NCI-H2081 treated with DMSO at 0.1 percent for 48 hours (cell line): ENCODE results near the gene CDH7.

Source experiments
- DNase-seq: peaks from one replicate; lab custom pipeline; 2025; lab: John Stamatoyannopoulos, UW

Gene CDH7, protein sequence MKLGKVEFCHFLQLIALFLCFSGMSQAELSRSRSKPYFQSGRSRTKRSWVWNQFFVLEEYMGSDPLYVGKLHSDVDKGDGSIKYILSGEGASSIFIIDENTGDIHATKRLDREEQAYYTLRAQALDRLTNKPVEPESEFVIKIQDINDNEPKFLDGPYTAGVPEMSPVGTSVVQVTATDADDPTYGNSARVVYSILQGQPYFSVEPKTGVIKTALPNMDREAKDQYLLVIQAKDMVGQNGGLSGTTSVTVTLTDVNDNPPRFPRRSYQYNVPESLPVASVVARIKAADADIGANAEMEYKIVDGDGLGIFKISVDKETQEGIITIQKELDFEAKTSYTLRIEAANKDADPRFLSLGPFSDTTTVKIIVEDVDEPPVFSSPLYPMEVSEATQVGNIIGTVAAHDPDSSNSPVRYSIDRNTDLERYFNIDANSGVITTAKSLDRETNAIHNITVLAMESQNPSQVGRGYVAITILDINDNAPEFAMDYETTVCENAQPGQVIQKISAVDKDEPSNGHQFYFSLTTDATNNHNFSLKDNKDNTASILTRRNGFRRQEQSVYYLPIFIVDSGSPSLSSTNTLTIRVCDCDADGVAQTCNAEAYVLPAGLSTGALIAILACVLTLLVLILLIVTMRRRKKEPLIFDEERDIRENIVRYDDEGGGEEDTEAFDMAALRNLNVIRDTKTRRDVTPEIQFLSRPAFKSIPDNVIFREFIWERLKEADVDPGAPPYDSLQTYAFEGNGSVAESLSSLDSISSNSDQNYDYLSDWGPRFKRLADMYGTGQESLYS

DNA sequence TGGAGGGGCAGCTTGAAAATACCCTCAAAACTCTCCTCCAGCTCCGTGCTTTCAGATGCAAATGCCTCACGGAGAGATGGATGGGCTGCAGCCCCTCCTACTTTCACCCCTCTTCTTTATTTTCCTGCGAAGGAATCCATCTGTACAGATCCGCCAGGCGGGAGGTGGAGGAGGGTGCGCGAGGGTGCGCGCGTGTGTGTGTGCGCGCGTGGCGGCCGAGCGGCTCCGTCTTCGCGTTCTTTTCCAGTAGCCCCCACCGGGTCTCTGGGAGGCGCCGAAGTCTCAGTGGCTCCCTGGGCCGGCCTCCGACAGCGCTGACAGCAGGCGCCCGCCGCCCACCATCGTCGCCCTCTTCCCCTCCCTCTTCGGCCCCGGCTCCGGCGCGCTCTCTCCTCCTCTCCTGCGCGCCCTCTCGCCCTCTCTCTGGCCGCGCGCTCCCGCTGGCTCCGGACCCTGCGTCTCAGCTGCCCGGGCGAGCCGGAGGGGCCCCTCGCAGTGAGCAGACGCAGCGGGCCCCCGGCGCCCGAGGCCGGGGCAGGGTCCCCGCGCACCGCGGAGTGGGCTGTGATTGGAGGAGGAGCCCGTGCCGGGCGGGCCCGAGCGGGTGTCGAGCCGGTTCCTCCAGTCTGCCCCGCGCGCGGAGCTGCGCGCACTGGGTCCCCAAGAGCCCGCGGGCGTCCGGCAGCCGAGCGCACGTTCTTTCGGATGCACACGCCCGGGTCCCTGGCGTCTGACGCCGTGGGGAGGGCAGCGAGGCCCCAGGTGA lies at the start of gene CDH7:
Gene CDH7, plus strand, starts transcription at position 624 of the 766 bp plus-strand sequence. CDS start 11,831 bp downstream, outside the sequence.
- no peak for DNase-seq

DNA sequence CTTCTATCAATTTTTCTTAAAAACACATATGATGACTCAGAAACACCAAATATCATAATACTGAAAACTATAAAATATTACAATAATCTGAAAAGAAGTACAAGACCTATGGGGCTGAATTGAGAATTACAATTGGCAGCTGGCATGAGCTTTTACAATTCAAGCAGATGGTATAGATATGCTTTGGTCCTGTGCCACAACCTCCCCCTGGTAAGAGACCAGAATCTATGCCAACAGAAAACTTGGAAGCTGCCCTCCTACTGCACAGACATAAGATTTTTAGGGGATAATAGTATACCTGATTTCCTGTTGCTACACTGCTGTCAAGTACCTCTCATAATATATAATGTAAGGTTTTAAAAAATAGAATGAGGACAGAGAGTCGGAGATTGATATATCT lies 46.8 kb upstream of the CDH7 start:
- peak; percentile 31 for DNase-seq

DNA sequence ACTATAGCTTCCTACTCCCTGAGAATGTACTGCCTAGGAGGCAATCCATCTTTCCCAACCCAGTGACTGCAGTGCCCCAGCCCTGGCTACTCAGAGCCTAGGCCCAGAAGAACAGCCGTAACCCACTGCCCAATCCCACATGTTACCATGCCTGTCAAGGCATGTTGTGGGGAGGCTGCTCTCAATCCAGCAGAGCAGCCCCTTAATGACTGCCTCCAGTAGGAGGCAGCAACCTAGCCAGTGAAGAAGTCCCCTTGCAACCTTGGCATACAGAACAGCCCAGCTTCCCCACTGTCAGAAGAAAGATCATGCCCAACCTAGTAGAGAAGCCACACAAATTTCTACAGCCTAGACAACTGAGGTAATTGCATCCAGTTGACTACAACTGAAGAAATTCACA lies 44.2 kb upstream of the CDH7 start:
- DNase-seq = no peak

DNA sequence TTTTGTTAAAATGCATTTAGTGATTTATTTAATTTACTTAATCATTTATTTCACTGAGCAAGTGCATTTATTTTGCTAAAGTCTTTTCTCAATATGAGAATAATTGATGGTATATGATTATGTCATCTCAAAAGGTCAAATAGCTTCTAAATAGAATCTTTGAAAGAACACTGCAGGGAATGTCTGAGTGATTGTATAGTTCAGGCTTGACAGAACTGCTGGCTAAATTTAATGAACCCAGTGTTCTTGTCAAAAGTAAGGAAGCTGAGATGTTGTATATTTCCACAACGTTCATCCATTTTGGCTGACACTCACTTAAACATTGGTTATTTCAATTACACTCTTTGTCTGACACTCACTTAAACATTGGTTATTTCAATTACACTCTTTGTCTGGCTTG lies 39.3 kb upstream of the CDH7 start:
- DNase-seq = no peak

DNA sequence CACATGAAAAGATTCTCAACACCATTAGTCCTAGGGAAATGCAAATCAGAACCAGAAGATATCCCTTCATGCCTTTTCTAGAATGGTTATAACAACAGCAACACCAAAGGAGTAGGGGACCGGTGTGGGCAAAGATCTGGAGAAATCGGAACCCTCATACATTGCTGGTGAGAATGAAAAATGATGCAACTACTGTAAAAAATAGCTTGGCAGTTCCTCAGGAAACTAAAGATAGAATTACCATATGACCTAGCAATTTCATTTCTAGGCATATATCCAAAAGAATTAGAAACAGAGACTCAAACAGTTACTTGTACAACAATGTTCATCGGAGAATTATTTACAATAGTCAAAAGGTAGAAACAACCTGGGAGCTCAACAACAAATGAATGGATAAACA lies 29.2 kb upstream of the CDH7 start:
- no peak for DNase-seq

DNA sequence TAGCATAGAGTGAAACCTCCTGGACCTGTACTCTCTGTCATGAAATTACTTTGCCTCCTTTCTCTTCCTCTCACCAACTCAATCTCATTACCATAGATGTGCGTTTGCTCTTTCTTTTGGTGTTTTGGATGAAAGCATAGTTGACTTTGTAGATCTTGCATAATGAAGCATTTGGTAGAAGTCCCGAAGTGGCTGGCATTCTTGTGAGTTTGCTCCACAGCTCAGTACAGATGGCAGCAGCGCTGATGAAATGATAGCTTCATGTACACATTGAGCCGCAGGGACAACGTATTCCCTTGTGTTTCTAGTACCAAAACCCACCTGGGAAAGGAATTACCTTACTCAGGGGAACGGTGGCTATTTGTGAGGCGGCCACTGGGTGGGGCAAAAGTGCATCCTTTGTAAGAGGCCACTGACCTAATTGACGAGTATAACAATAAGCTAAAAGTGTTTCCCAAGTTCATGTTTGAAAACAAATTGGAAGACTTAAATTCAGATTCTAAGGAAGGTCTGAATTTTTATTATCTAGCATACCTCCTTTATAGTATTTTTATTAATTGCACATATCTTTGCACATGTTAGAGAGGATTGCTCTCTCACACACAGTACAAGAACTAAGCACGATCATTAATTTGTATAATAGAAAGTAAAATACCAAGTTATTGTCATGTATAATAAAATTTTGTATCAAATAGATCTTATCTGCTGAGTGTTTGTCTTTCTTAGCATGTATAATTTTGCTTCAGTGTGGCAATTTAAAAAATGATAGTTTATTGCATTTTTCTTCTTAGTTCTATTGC lies 25.4 kb upstream of the CDH7 start:
- peak; percentile 48 for DNase-seq

DNA sequence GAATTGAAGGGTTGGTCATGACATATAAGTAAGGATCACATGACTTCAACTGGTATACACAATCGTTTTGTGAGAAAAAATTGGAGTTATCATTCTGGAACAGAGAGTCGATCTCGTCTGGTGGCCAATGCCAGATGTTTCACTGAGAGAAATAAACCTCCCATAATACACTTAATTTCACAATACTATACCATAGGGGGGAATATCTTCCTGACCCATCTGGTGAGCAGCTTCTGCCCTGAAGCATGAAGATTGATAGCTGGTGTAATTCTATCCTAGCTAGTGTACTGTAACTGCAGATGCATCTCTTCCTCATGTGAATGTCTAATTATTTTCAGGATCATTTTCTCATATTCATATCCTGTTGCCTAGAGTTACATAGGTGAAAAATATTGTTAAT lies 15.7 kb upstream of the CDH7 start:
- DNase-seq = no peak

DNA sequence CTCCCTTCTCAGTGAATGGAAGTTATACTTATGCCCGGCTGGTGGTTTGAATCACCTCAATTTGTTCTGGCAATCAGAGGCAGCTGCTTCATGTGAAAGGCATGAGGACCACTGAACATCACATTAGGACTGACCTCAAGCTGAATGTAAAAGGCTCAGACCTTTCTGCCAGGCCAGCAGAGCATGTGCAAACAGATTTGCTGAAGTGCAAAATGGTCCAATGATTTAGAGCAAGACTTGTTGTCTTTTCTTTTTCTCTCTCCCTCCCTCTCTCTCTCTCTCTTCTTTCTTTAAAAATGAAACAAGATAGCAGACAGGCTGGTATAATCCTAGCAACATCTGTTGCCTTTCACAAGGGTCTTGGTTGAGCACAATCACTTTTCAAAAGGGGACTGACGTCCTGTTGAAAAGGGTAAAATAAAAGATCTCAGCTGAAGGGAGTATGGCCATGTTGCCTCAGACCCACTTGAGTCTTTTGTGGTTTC lies 13.3 kb upstream of the CDH7 start:
- DNase-seq = peak; percentile 25

DNA sequence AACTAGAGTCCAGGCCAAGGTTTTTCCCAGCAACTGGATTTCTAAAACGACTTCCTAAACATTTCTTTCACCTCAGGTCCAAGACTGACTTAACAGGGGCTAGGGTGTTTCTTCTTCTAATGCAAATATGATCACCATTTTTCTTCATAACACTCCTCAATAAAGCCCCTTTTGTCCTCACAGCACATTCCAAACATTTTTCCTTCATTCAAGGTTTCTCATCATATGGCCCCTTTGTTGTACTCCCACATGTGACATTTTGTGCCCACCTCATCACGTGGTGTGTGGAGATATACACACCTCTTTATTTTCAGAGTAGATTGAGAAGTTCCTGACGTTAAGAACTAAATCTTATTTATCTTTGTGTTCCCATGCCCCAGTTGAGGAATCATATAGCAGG lies 3.9 kb upstream of the CDH7 start:
- DNase-seq = no peak

DNA sequence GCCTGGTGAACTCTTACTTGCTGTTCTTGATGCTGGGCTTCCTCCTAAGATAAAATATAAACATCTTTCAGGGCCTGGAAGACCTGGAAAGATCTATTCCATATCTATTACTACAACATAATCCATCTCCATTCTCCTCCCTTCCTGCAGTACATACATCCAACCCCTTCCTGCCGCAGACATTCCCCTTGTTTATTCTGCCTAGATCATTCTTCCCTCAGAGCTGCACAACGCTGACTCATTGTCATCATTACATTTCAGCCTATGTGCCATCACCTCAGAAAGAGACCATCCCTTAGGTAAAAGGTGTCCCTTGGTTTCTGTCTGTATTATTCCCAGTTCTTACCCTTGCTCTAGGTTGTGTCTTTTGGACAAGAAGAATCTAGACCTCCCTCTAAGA lies 2.5 kb upstream of the CDH7 start:
- no peak for DNase-seq

DNA sequence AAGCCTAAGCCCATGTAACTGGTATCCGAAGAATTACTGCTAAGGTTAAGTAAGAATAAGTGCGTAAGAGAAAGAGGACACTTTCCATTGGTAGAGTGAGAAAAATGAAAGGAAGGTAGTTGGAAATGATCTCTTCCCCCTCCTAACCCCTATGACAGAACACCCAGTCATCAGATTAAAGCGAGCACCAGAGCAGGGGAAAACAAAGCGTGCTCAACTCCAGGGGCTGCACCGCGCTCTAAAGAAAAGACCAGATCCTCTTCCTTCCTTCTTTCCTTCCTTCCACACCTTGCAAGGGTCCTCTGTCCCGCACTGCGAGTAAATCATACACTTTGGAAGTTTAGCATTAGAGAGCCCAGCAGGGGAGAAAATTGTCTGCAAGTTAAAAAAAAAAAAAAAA lies 971 bp upstream of the CDH7 start:
- DNase-seq = no peak

DNA sequence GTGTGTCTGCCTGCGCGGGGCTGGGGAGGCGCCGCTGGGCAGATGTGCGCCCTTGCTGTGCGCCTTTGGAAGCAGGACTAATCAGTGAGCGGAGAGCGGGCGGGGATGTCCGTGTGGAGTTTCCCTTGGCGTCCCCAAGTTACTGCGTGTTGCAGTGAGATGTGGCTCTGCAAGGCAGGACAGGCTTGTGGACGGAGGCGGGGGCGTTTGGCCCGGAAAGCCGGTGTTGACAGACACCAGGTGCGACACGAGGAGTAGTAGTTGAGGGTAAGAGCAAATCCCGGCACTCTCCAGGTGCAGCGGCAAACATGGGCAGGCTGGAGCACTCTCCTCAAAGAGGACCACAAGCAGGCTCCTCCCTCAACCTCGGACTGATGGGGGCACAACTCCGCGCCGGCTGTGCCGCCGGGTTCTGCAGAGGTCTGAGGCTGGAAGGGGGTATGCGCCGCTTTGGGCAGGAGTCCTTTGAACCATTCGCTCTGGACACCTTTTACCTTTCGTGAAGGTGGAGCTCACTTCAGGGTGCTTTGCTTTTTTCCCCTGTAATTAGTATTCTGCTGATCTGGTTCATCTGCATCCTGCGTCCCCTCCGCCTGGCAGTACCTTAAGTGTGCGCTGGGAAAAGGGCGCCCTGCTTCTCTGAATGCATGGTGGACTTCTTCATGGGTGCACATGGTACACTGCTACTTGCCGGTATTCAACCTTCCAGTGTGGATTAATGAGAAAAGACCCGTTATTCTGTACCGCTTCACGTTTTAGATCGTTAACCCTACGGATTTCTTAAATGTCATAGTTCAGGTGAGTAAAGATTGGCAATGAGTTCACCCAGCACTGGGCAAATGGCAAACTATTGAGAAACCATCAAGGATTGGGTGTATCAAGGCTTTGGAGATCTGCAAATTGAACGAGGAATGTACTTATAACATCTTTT lies 608 bp downstream of the CDH7 start:
- peak; percentile 64 for DNase-seq

DNA sequence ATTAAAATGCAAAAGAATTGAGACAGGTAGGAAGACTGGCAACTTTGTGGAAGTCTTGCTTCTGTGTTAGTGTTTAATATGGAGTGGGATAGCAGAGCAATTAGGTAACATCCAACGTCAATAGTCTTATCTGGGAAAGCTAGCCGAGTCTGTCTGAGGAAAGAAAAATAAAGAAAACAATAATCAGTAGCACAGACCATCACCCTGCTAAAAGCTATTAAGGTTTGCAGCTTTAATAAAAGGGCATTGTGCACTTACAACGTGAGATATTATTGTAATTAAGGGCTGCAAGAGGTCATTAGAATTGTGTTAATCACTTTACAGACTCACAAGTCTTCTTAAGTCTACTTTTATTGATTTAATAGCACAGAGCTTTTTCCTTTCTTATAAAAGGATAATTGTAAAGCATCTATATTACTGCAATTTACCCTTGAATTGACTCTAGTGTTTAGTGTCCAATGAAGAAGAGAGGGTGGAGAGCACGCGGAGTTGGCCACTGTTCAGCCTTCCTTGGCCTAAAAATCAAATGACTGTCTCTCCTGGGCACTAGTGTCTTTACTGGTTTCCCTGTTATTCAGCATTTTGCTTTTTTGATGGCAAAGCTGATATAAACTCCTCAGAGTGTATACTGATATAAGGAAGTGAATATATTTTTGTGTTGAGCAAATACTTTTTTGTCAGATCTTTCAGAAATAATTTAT lies 2.0 kb downstream of the CDH7 start:
- no peak for DNase-seq

DNA sequence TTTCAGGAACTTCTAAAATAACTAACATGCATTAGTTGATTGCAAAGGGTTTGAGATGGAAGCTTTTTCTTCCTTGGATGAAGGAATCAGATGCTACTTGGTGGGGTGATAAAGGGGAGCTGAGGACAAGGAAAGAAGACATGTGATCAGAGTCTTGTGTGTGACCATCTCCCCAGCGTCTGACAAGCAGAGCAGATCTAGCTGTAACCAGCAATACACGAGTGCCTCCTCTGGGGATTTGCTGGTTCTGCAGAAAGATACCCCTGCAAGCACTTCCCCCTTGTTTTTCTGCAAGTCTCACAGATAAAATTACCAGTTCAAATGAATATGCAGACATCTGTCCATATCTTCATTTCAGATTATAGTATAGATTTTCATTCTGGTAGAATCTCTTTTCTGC lies 2.7 kb downstream of the CDH7 start:
- DNase-seq = peak; percentile 74

DNA sequence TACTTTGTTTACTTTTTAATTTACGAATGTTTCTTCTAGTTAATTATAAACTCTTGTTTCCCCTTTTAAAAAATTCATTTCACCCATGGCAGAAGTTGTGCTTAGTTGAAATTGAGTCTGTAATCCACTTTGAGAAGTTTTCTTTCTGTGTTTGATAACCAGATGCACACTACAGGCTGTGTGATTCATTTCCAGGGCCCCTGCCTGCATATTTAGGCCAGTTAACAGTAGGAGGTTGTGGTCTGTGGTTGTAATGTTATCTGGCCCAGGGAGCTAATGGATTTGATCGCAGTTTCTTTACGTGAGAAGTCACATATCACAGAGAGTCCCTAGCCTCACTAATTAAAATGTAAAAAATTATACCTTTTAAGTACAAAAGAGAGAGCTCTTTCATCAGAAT lies 3.3 kb downstream of the CDH7 start:
- DNase-seq = peak; percentile 14

DNA sequence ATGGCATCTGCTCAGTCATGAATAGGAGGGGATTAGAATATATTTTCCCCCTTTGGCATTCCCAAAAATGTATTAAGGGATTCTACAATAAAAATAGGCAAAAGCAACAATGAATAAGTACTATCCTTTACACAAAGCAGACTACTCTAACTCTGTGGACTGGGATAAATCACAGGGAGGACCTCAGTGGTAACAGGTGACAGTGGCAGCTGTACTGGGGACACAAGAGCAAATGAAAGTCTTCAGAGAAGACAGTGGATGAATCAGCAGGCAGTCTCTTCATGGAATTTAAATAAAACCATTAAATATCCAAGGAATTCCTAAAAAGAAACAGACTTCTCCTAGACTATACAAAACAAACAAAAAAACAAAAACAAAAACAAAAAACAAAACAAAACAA lies 4.8 kb downstream of the CDH7 start:
- DNase-seq = no peak

DNA sequence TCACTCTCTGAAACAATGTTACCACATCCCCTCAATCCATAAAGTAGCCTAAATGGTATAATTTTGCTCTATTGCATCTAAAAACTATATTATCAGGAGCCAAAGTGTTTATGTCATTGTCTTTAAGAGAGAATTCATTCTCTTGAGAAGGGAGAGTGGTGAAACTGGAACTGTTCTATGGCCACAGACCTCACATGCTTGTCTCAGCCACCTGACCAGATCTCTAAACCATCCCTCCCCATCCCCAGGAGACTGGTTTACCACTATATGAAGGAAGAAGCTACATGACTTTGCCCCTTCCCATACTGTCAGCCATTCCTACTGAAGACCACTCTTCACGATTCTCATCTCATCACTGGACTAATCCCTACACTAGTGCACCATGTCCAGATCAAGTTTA lies 9.6 kb downstream of the CDH7 start:
- DNase-seq = no peak

DNA sequence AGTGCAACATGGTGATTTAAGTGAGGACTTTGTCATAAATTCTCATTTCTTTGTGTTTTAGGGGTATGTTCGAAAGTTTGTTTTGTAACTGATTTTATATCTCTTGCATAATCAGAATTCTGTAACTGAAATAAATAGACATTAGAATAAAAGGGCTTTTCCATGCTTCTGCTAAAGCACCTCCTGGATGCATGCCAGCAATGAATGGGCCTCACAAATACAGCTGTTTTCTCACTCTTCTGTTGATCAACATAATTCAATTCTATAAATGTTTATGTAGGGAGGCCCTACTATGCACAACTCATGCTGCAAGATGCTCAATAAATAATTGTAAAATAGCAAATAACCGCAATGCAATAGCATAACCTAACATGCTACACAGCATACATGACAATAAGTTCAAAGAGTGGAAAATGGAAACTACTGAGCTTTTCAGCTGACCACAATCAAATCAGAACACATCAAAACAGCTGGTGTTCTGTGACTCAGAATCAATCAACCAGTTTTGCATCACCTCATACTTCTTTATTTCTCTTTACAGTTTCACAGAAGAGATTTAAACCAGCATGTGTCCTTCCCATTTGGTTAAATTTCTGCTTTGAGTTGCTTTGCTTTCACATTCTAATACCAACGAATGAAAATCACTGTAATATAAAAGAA lies 11.0 kb downstream of the CDH7 start:
- no peak for DNase-seq

DNA sequence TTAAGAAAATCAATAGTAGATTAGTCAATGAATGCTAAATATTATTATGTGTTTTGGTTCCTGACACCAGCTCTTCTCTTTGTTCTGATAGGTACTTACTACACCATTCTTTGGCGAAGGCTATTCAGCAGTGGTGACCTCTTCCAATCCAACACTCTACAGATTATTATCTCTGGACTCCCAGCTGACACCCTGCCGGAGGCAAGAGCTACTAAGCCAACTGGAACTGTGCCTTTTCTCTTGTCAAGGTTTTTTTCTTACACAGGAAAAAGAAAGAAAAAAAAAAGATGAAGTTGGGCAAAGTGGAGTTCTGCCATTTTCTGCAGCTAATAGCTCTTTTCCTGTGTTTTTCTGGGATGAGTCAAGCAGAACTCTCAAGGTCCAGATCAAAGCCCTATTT lies 11.7 kb downstream of the CDH7 start:
- DNase-seq = no peak
